IPS DF 4.7 (cell line): ENCODE results near the gene TOR1A.
"Not testable (repeated sequence)": the region's sequence is repeated elsewhere in the genome, so short reads cannot be mapped to it uniquely, and the experiment has no call there.

Experiments used
- DNase-seq: peaks from one replicate; pipeline ENCODE4 v3.0.0-alpha.2; 2013; ENCODE audit warnings: low spot score; ENCODE audit errors: extremely low read depth

Gene TOR1A

DNA sequence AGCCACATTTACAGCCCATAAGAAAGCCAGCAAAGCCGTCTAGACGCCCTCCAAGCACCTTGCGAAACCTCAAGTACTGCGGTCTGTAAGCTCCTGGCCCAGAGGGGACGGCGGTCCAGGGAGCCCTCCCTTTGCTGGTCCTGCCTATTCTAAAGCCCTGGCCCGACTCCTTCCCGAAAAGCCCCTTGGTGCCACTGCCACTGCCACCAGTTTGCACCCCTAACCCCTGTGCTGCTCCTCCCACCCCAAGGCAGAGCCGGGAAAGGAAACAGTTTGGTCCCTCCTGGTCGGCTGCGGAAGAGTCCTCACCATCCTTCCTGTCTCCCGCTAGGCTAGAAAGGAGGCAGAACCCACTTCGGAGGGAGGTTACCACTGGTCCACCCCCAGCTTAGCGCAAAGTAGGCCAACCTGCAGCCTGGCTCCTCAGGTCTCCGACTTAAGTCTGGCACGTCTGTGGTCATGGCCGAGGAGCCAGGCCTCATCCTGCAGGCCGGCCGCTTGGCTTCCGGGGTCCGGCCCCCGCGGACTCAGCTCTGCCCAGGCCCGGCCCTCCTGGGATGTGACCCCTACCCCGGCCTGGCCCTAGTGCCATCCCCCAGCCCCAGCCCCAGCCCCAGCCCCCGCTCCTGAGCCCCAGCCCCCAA is 916 bp downstream of the TOR1A start:
- no peak for DNase-seq

DNA sequence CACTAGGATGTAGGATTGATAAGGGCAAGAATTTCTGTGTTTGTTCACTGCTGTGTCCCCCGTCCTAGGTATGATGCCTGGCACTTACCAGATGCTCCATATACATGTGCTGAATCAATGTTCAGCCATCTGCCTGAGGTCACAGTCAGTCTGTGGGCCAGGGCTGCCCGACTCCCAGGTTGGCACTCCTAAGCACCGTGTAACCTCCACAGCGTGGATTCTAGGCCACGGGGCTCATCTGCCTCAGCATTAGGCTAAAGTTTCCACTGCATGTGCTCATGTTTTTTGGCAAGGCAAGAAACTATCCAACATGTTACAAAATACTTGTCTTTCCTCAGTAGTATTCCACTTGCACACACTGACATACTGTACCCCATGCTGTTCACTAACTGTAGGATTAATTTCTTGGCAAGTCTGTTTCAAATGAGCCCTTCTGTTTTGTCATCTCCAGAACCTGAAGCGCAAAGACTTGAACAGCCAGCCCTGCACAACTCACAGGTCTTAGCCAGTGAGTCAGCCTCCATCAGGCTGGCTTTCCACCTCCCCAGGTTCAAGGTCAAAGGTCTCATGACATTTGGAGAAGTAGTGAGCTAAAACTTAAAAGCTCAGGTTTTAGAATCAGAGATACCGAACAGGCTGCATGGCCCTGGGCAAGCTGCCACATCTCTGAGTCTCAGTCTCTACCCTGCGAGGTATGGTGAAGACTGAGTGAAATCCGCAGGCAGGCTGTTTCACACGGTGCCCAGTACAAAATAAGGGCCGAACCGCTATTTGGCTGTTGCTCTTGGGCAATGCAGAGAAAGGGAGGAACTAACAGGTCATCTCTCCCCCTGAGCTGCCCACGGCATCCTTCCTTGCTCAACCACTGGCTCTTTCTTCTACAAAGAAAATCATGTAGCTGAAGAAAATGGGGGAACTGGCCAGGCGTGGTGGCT is 7.2 kb downstream of the TOR1A start:
- no peak for DNase-seq

DNA sequence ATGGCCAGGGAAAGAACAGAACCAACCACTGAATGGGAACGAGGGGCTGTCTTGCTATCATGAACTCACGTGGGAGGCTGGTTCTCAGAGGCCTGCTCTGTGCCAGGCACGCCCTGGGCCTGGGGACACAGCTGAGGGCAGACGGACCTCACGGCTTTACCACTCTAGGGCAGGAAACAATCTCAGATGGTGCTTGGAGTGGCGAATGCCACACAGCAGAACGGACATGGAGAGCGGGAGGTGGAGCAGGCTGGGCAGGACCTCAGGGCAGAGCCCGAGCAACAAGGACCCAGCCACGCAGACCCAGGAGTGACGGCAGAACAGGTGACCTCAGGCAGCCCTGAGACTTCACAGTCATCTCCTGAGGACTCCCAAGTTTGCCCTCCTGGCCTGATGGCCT is 8.7 kb downstream of the TOR1A start:
- no peak for DNase-seq

DNA sequence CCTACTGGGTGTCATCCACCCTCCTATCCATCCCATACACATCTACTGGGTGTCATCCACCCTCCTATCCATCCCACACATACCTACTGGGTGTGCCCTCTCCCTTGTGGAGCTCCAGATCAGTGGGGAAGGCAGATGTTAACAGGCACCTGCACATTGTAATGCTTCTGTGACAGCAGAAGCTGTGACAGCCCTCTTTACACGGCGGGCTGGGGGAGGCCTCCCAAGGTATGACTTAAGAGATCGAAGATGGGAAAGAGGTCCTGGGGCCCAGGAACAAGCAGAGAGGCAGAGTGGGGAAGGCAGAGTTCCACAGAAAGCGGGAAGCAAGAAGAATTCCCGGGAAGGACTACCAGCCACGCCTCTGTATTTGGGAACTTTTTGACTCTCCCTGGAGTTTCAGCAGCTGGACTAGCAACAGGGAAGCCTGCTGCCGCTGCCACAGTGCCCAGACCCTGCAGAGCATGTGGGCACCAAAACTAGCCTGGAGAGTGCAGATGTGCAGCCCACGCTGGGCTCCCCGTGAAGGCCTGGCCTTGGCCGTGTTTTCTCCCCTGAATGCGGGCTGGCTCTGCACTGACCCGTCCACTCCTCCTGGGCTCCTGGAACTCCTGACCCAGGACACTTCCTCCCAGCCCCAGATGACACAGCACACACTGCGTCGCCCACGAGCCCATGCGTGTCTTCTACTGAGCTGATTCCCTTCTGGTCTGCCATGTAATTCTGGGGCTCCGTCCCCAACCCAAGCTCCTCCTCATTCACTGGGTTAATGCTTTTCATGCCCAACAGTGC is 9.3 kb downstream of the TOR1A start:
- DNase-seq, result no peak

DNA sequence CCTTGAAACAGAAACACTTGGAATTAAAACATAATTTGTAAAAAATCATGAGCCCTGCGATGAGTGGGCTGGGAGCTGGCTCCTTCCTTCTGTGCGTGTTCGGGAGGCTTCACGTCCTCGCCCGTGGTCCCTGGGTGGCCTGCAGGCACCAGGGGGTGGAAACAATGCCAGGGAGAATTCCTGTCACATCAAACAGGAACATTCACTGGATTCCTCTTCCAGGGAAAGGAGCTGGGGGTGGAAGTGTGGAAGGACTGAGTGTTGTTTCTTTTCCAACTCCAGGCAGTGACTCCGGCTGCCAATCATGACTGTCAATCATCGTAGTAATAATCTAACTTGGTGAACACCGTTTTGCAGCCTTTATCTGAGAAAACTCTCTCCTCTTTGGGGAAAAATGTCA is 10.3 kb downstream of the TOR1A start:
- DNase-seq, result no peak

DNA sequence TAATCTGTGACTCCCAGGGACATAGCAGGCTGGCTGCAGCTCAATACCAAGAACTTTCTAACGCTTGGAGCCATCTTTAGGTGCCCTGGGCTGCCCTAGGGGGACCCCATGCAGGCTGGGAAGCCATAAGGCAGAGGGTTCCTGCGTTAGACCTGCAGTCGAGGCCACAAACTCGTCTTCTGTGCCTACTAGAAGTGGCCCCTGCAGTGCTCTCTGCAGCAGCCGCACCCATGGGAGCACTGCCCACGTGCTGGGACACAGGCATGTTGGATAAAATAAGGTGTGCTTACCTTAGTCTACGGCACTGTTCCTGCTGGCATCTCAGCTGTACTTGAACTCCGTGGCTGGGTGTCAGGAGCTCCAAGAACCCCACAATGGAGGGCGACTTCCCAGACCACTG is 11.6 kb downstream of the TOR1A start:
- DNase-seq, result no peak

DNA sequence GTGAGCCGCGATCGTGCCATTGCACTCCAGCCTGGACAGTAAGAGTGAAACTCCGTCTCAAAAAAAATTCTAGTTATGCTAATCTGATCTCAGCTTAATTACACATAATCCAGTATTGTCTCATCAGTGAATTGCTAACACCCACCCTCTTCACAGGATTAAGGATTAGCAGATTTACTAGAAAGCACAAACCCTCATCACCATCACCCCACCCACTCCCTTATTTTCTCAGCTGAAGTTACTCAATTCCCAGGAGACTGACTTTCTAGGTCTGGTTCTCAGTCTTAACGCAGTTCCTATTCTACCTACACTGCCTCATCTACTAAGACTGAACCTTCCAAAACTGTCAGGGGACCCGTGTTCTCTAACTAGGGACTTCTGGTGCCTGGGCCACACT is 12.0 kb downstream of the TOR1A start:
- no peak for DNase-seq

DNA sequence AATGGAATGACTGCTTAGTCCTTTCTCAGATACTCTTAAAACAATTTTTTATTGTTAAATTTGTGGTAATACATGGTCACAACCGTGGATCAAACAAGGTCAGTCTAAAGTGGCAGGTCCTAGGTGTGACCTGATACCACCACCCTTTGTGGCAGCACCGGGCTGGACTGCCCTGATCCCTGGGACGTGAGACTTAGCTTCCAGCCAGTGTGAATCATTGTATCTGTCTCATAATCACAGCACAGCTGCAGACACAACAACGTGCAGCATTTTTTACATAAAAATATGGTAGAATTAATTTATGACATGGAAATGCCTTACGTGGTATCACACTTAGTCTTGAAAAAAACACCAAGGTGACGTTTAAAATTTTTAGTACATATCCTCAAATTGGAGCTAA is 13.1 kb downstream of the TOR1A start:
- DNase-seq, result no peak

DNA sequence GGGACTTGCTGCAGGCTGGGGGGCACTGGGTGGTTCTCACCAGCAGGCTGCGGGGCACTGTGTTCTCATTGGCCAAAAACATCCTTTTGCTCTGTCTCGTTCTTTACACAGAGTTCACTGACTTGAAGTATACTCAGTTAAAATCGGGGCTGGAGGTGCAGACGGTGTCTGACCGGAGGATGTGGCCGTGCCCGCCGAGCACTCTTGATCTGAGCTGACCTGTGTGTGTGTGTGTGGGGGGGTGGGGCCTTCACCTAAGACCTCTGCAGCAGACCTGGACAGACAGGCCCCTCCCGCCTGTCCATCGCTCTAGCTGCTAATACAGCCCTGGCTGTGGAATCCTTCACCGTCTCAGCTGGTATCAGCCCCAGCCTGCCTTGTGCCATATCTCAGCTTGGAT is 13.8 kb downstream of the TOR1A start:
- no peak for DNase-seq

DNA sequence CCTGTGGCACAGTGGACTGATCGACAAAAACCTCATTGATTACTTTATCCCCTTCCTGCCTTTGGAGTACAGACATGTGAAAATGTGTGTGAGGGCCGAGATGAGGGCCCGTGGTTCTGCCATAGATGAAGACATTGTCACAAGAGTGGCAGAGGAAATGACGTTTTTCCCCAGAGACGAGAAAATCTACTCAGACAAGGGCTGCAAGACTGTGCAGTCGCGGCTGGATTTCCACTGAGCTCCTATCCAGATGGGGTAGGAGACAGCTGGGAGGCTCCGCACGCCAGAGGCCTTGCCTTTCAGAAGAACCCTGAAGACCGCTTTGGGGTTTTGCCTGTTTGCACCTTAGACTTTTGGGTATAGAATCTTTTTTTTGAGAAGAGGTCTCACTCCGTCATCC is 14.6 kb downstream of the TOR1A start:
- no peak for DNase-seq

DNA sequence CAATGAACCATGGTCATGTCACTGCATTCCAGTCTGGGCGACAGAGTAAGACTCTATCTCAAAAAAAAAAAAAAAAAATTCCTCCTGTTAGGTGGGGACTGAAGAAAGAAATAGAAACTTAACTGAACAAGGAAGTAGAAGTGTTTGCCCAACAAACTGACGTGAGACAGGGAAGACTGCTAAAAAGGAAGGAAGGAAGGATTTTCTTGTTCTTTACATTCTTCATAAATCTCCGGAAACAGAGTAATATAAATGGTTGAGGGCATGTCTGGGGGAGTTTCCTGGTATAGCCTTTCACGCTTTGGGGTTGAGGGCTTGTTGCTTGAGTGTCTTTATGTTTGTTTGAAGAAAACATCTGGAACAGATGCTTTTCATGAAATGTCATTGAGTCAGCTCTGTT is 17.9 kb downstream of the TOR1A start:
- DNase-seq, result no peak

DNA sequence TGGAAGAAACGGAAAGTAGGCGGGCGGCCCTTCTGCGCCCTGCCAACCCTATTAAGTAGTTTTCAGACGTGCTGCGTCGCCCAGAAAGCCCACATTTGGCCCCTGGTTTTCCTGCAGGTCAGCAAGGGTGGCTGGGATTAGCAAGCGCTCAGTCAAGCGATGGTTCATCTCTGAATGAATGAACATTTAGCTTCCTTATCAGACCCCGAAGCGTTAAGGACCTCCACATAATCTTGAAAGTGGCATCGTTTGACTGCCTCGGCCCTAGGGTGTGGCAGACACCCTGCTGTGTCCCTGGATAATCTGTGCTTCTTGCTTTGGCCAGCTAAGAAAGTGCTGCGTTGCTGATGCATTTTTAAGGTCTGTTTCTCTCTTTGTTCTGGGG is 20.3 kb downstream of the TOR1A start:
- DNase-seq, result no peak

DNA sequence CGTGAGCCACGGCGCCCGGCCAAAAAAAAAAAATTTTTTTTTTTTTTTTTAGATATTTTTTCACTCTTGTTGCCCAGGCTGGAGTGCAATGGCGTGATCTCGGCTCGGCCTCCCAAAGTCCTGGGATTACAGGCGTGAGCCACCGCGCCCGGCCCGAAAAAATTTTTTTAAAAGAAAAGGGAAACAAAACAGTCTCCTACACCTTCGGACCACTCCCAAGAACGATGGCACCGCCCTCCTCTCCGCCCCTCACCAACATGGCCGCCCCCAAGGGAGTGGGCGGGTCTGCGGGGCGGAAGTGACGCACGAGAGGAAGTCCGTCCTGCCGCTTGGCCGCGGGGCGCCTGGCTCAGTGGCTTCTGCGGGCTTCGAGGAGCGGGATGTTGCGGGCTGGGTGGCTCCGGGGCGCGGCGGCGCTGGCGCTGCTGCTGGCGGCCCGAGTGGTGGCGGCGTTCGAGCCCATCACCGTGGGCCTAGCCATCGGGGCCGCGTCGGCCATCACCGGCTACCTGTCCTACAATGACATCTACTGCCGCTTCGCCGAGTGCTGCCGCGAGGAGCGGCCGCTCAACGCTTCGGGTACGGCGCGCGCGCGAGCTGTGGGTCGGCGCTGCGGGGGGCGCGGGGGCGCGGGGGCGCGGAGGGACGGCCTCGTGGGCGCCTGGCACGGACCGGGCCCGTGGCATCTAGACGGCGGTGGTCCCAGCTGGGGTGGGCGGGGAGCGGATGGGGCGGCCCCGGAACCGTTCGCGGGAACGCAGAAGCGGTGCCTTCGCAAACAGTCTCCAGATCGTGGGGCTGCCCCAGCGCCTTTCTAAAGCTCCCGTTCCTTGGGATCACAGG is 20.9 kb downstream of the TOR1A start, which contains the start of gene TOR1B:
Gene TOR1B (plus strand): TSS at position 352 of the 843 bp plus-strand sequence. CDS start 29 bp downstream, at position 381.
- peak; percentile 68 for DNase-seq

DNA sequence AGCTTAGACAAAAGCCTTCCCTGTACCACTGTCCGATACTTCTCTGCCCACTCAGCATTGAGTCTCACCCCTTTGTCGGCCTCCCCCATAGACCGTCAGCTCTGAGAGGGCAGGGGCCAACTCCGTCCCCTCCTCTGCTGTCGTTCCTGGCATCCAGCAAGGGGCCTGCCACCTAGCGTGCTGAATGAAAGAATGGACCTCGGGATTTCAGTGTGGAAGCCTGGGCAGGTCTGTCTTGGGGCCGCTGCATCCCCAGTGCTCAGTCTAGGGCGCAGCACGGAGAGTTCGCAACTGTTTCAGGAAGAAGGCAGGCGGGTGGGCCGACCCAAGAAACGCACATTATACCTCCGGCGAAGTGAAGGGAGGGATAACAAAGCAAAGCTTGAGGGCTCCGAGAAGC is 22.4 kb downstream of the TOR1A start:
- no peak for DNase-seq

DNA sequence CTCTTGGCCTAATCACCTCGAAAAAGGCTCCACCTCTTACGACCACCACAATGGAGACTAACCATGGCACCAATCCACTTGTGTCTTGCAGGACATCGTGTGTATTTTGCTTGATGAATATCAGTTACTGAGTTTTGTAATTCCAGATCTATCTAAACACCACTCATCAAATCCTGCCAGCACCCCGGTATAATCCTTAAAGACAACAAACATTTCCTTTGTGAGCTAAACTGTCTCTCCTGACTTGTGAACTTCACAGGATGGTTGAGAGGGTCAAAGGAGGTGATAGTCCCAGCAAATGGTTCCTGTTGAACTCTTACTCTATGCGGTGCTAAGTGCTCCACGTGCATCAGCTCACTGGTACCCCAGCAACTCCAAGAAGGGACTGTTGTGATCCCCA is 25.0 kb downstream of the TOR1A start:
- DNase-seq, result no peak

DNA sequence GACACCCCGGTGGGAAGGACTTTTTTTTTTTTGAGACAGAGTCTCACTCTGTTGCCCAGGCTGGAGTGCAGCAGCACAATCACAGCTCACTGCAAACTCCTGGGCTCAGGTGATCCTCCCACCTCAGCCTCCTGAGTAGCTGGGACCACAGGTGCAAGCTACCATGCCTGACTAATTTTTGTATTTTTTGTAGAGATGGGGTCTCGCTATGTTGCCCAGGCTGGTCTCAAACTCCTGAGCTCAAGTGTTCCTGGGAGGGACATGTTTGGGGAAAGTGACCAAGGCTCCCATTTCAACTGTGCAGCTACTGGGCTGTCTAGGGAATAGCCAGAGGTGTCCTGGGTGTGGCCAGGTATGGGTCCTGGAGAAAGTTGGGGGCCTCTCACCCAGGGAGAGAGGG is 27.9 kb downstream of the TOR1A start:
- DNase-seq, result not testable (repeated sequence)

DNA sequence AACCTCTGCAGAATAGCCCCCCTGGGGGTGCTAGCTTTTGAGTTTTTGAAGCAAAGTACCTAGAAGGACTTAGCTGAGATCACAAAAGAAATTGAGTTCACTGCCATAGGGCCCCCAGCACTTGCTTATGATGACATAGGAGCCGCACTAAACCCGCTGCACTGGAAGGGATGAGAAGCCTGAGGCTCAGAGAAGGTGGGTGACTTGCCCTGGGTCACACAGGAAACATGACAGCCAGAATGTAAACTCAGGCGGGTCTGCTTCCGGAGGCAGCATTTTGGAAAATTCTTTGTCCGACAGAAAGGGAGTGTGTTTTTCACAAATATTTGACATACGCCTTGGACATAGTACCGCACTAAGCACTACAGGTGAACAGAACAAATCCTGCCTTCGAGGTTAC is 29.4 kb downstream of the TOR1A start:
- DNase-seq, result no peak

DNA sequence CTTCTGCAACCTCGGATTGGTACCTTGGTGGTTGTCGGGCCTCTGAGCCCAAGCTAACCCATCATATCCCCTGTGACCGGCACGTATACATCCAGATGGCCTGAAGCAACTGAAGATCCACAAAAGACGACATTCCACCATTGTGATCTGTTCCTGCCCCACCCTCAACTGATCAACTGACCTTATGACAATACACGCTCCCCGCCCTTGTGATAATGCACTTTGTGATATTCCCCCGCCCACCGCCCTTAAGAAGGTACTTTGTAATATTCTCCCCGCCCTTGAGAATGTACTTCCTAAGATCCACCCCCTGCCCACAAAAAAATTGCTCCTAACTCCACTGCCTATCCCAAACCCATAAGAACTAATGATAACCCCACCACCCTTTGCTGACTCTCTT is 37.5 kb downstream of the TOR1A start:
- DNase-seq, result no peak

DNA sequence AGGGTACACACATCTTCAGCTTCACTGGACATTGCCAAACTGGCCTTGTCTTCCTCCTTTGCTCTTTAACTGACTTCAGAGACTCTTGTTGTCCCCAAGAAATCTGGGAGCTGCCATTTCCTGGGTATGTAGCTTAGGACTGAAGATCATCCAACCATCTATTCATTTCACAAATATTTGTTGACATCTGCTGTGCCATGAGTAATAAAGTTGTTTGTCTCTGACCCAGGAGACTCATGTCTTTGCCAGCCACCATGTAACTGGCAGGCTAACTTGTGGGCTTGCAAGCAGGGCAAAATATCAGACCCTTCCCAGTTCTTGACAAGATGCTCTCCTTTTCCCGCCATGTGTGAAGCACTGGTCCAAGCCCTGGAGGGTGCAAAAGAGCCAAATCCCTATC is 38.1 kb downstream of the TOR1A start:
- no peak for DNase-seq

DNA sequence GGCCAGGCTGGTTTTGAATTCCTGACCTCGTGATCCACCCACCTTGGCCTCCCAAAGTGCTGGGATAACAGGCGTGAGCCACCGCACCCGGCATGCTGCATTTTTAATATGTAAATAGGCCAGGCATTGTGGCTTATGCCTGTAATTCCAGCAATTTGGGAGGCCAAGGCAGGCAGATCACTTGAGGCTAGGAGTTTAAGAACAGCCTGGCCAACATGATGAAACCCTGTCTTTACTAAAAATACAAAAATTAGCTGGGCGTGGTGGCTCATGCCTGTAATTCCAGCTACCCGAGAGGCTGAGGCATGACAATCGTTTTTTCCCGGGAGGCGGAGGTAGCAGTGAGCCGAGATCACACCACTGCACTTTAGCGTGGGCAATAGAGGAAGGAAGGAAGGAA is 39.0 kb downstream of the TOR1A start:
- DNase-seq, result not testable (repeated sequence)
